Urinary bladder (tissue), 4 donors: Measurements from ENCODE around the gene NRXN3. TPM values are rescaled to one million over a fixed set of nuclear protein-coding genes. Genes with fewer than 3 reads are reported as not detected.

ENCODE experiments used
- DNase-seq: peaks from one replicate; pipeline ENCODE4 v3.0.0-alpha.2; 2015; ENCODE audit errors: extremely low spot score
- H3K27ac ChIP-seq: one replicate; pipeline ENCODE4 v1.5.1; 2013; ENCODE audit warnings: low read depth, mild to moderate bottlenecking, moderate library complexity
- H3K36me3 ChIP-seq: one replicate; pipeline ENCODE4 v1.6.1; 2013; ENCODE audit warnings: mild to moderate bottlenecking, moderate library complexity; ENCODE audit not compliant: insufficient read depth
- H3K4me1 ChIP-seq: one replicate; pipeline ENCODE4 v1.6.1; 2013; ENCODE audit warnings: mild to moderate bottlenecking, moderate library complexity; ENCODE audit not compliant: insufficient read depth
- H3K4me3 ChIP-seq: one replicate; pipeline ENCODE4 v1.5.1; 2013; ENCODE audit warnings: low read depth, low read length
- WGBS: extraction: QIAGEN DNeasy Blood & Tissue Kit; methylation state at CpG from one replicate; pipeline ENCODE4 v1.1.7; 2013; 5-methylcytosine and 5-hydroxymethylcytosine counted together
- polyA plus RNA-seq: library from polyadenylated mRNA; stranded (reverse); fragments of 200-250 nt; gene quantifications from one replicate; pipeline ENCODE4 v1.2.3, GENCODE V29; 2013
- total RNA-seq: library from RNA; depleted of rRNA; stranded (reverse); fragments of >200 nt; gene quantifications from one replicate; pipeline ENCODE4 v1.2.3, GENCODE V29; 2014
- donor health status: healthy with polysubstance abuse.
- donor health status: healthy.

NRXN3 gene
- total and polyA plus RNA-seq, 2 donors: 3.9 to 6.7 TPM

GRCh38 chr14:79548836-79549235, 1378.7 kb downstream of the NRXN3 start:
- no peak for DNase-seq
- no peak overlapping the region for H3K4me3 ChIP-seq
- H3K4me1 ChIP-seq: no peaks in the 10 kb centered on the region
- H3K36me3 ChIP-seq: no peaks in the 10 kb centered on the region
- 75% methylated on average over 1 of the region's 1 CpG for WGBS
- H3K27ac ChIP-seq: no peak overlapping the region

GRCh38 chr14:79549515-79549914, 1379.3 kb downstream of the NRXN3 start:
- no peak overlapping the region for H3K4me3 ChIP-seq
- DNase-seq: no peak
- no peaks in the 10 kb centered on the region for H3K4me1 ChIP-seq
- 86% methylated on average over 5 of the region's 5 CpGs for WGBS
- no peak overlapping the region for H3K27ac ChIP-seq
- no peaks in the 10 kb centered on the region for H3K36me3 ChIP-seq

- H3K4me3 ChIP-seq: no peak overlapping the region
- 70% methylated on average over 4 of the region's 4 CpGs for WGBS
- no peak overlapping the region for H3K27ac ChIP-seq
- no peaks in the 10 kb centered on the region for H3K36me3 ChIP-seq
- DNase-seq: no peak
- H3K4me1 ChIP-seq: no peaks in the 10 kb centered on the region
Observed at GRCh38 chr14:79551523-79551922, 1381.3 kb downstream of the NRXN3 start.

- H3K4me3 ChIP-seq: no peak overlapping the region
- WGBS: 50% methylated on average over 1 of the region's 1 CpG
- no peak for DNase-seq
- H3K4me1 ChIP-seq: no peaks in the 10 kb centered on the region
- H3K27ac ChIP-seq: no peak overlapping the region
- no peaks in the 10 kb centered on the region for H3K36me3 ChIP-seq
Observed at GRCh38 chr14:79552778-79553177, 1382.6 kb downstream of the NRXN3 start.

GRCh38 chr14:79554816-79555215, 1384.6 kb downstream of the NRXN3 start:
- Histone ChIP-seq H3K36me3 (no peaks in the 10 kb centered on the region), H3K4me1 (no peaks in the 10 kb centered on the region), H3K27ac (no peak overlapping the region), H3K4me3 (no peak overlapping the region)
- WGBS: 87% methylated on average over 3 of the region's 3 CpGs
- DNase-seq: no peak

- no peak for DNase-seq
- WGBS: 94% methylated on average over 4 of the region's 4 CpGs
- no peaks in the 10 kb centered on the region for H3K4me1 ChIP-seq
- no peak overlapping the region for H3K4me3 ChIP-seq
- H3K36me3 ChIP-seq: no peaks in the 10 kb centered on the region
- no peak overlapping the region for H3K27ac ChIP-seq
Observed at GRCh38 chr14:79555429-79555828, 1385.3 kb downstream of the NRXN3 start.

- WGBS: 84% methylated on average over 3 of the region's 3 CpGs
- H3K27ac ChIP-seq: no peak overlapping the region
- H3K36me3 ChIP-seq: no peaks in the 10 kb centered on the region
- no peaks in the 10 kb centered on the region for H3K4me1 ChIP-seq
- DNase-seq: no peak
- no peak overlapping the region for H3K4me3 ChIP-seq
Observed at GRCh38 chr14:79557309-79557708, 1387.1 kb downstream of the NRXN3 start.

- 87% methylated on average over 3 of the region's 3 CpGs for WGBS
- no peak overlapping the region for H3K27ac ChIP-seq
- H3K36me3 ChIP-seq: no peaks in the 10 kb centered on the region
- no peak overlapping the region for H3K4me3 ChIP-seq
- H3K4me1 ChIP-seq: no peaks in the 10 kb centered on the region
- no peak for DNase-seq
Observed at GRCh38 chr14:79562185-79562584, 1392.0 kb downstream of the NRXN3 start.

GRCh38 chr14:79564371-79564770, 1394.2 kb downstream of the NRXN3 start:
- Histone ChIP-seq H3K36me3 (no peaks in the 10 kb centered on the region), H3K4me3 (no peak overlapping the region), H3K27ac (no peak overlapping the region), H3K4me1 (no peaks in the 10 kb centered on the region)
- WGBS: 89% methylated on average over 2 of the region's 2 CpGs
- no peak for DNase-seq

- no peaks in the 10 kb centered on the region for H3K4me1 ChIP-seq
- no peak overlapping the region for H3K27ac ChIP-seq
- H3K36me3 ChIP-seq: no peaks in the 10 kb centered on the region
- WGBS: 93% methylated on average over 5 of the region's 5 CpGs
- no peak overlapping the region for H3K4me3 ChIP-seq
- DNase-seq: no peak
Observed at GRCh38 chr14:79567306-79567705, 1397.1 kb downstream of the NRXN3 start.

- Histone ChIP-seq H3K27ac (no peak overlapping the region), H3K36me3 (no peaks in the 10 kb centered on the region), H3K4me1 (no peaks in the 10 kb centered on the region), H3K4me3 (no peak overlapping the region)
- no peak for DNase-seq
- 85% methylated on average over 1 of the region's 1 CpG for WGBS
Observed at GRCh38 chr14:79568594-79568993, 1398.4 kb downstream of the NRXN3 start.

- Histone ChIP-seq H3K36me3 (no peaks in the 10 kb centered on the region), H3K27ac (no peak overlapping the region), H3K4me3 (no peak overlapping the region), H3K4me1 (no peaks in the 10 kb centered on the region)
- 85% methylated on average over 2 of the region's 2 CpGs for WGBS
- DNase-seq: no peak
Observed at GRCh38 chr14:79569072-79569471, 1398.9 kb downstream of the NRXN3 start.

GRCh38 chr14:79570648-79571047, 1400.5 kb downstream of the NRXN3 start:
- no peaks in the 10 kb centered on the region for H3K36me3 ChIP-seq
- no peak for DNase-seq
- no peaks in the 10 kb centered on the region for H3K4me1 ChIP-seq
- 82% methylated on average over 1 of the region's 1 CpG for WGBS
- no peak overlapping the region for H3K27ac ChIP-seq
- H3K4me3 ChIP-seq: no peak overlapping the region

GRCh38 chr14:79571366-79571765, 1401.2 kb downstream of the NRXN3 start:
- Histone ChIP-seq H3K36me3 (no peaks in the 10 kb centered on the region), H3K4me3 (no peak overlapping the region), H3K4me1 (no peaks in the 10 kb centered on the region), H3K27ac (no peak overlapping the region)
- no peak for DNase-seq
- 31% methylated on average over 4 of the region's 4 CpGs for WGBS

GRCh38 chr14:79573486-79573885, 1403.3 kb downstream of the NRXN3 start:
- no peak for DNase-seq
- Histone ChIP-seq H3K36me3 (no peaks in the 10 kb centered on the region), H3K4me1 (no peaks in the 10 kb centered on the region), H3K27ac (no peak overlapping the region), H3K4me3 (no peak overlapping the region)
- WGBS: 70% methylated on average over 2 of the region's 2 CpGs
